Smooth muscle cell (in vitro differentiated cells): ENCODE data around the gene TMEM108. TPM values are rescaled to one million over a fixed set of nuclear protein-coding genes. Genes with fewer than 3 reads are reported as not detected.

Source experiments
- DNase-seq: peaks from one replicate; lab custom pipeline; 2025; ENCODE audit not compliant: unreplicated experiment; lab: John Stamatoyannopoulos, UW
- H2AFZ ChIP-seq: fragments of 200-600 bp; sonication (generic); 2 replicates; pipeline ENCODE4 v1.6.0; 2016; ENCODE audit warnings: antibody characterized with exemption, low read depth, mild to moderate bottlenecking
- H3F3A ChIP-seq: fragments of 200-600 bp; sonication (generic); 2 replicates; pipeline ENCODE4 v1.6.0; 2017; ENCODE audit warnings: antibody characterized with exemption, low read depth
- H3K27ac ChIP-seq: fragments of 200-600 bp; sonication (generic); 2 replicates; pipeline ENCODE4 v1.5.1; 2016; ENCODE audit warnings: low read depth, mild to moderate bottlenecking
- H3K27me3 ChIP-seq: fragments of 200-600 bp; sonication (generic); 2 replicates; pipeline ENCODE4 v1.6.1; 2016; ENCODE audit warnings: low read depth, mild to moderate bottlenecking
- H3K36me3 ChIP-seq: fragments of 200-600 bp; sonication (generic); 2 replicates; pipeline ENCODE4 v1.5.1; 2016; ENCODE audit warnings: low read depth
- H3K4me1 ChIP-seq: fragments of 200-600 bp; sonication (generic); 2 replicates; pipeline ENCODE4 v1.5.1; 2016; ENCODE audit warnings: low read depth
- H3K4me2 ChIP-seq: fragments of 200-600 bp; sonication (generic); 2 replicates; pipeline ENCODE4 v1.6.0; 2016; ENCODE audit warnings: mild to moderate bottlenecking
- H3K4me3 ChIP-seq: fragments of 200-600 bp; sonication (generic); 2 replicates; pipeline ENCODE4 v1.5.1; 2016; ENCODE audit warnings: mild to moderate bottlenecking
- H3K79me2 ChIP-seq: fragments of 200-600 bp; sonication (generic); 2 replicates; pipeline ENCODE4 v1.6.0; 2016; ENCODE audit warnings: low read depth, mild to moderate bottlenecking
- H3K9ac ChIP-seq: fragments of 200-600 bp; sonication (generic); 2 replicates; pipeline ENCODE4 v1.6.0; 2016; ENCODE audit warnings: low read depth
- H3K9me3 ChIP-seq: fragments of 200-600 bp; sonication (generic); replicated peaks from 2 replicates; pipeline ENCODE4 v1.5.1; 2016; ENCODE audit warnings: low read depth
- H4K20me1 ChIP-seq: fragments of 200-600 bp; sonication (generic); 2 replicates; pipeline ENCODE4 v1.6.0; 2016; ENCODE audit warnings: low read depth
- CTCF ChIP-seq: fragments of 200-600 bp; sonication (generic); IDR thresholded peaks from 2 replicates; pipeline ENCODE4 v1.5.1; 2017; ENCODE audit warnings: borderline replicate concordance, mild to moderate bottlenecking, antibody characterized with exemption; ENCODE audit not compliant: insufficient read depth, poor library complexity, severe bottlenecking
- WGBS: methylation state at CpG from one replicate; pipeline ENCODE4 v1.1.7; 2016; ENCODE audit warnings: low lambda C conversion rate; 5-methylcytosine and 5-hydroxymethylcytosine counted together
- polyA plus RNA-seq: library from polyadenylated mRNA; unstranded; fragments of >200 nt; fragmentation: Nextera tagmentation; extraction: Ambion mirVana; gene quantifications from 2 replicates; pipeline ENCODE4 v1.2.1, GENCODE V29; 2016
- total RNA-seq: library from RNA; depleted of rRNA; stranded (reverse); fragments of >200 nt; gene quantifications from 2 replicates; pipeline ENCODE4 v1.2.3, GENCODE V29; 2014

TMEM108 gene
- total and polyA plus RNA-seq, 2 experiments from 2014 or later: 2.4 to 10.8 TPM

- 16% methylated on average over 2 of the region's 2 CpGs for WGBS
- Histone ChIP-seq H3K79me2 (no peaks in the 10 kb centered on the region), H2AFZ (no peak overlapping the region), H3K9me3 (no peaks in the 10 kb centered on the region), H3K4me1 (no peaks in the 10 kb centered on the region), H3K4me3 (no peak overlapping the region), H3K9ac (no peak overlapping the region), H3F3A (no peaks in the 10 kb centered on the region), H3K27me3 (no peaks in the 10 kb centered on the region), H4K20me1 (no peaks in the 10 kb centered on the region), H3K27ac (peak overlapping the region; percentile 22), H3K4me2 (peak overlapping the region; percentile 35), H3K36me3 (no peaks in the 10 kb centered on the region)
- TF ChIP-seq CTCF: no peak
- DNase-seq: no peak
Measured at GRCh38 chr3:133277813-133278212, 239.6 kb downstream of the TMEM108 start.

DNA sequence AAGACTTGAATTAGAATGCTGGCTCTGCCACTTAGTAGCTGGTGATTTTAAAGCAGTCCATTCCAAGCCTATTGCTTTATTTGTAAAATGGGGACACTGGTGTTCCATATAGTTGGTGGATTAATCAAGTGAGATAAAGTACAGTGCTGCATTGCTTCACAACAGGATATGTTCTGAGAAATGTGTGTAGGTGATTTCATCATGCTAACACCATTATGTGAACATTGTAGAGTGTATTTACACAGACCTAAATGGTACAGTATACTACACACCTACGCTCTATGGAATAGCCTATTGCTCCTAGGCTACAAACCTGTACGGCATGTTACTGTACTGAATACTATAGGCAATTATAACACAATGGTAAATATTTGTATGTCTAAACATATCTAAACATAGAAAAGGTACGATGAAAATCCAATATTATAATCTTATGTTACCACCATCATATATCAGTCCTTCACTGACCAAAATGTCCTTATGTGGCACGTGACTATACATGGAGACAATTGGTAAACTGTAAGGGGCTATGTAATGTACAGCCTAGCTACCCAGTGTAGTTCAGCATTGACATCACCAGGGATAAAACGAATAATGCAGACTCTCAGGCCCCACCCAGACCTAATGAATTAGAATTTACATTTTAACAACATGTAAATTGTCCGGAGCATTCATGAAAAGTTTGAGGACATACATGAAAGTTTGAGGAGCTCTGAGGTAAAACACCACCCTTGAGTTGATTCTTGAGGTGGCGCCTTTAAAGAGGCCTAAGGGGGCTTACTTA is 240.3 kb downstream of the TMEM108 start:
- peak overlapping the region; percentile 35 for H3K4me2 ChIP-seq
- no peak overlapping the region for H3K9ac ChIP-seq
- WGBS: 95% methylated on average over 7 of the region's 7 CpGs
- H3K4me3 ChIP-seq: no peak overlapping the region
- no peak for DNase-seq
- no peak for TF ChIP-seq CTCF
- H3F3A ChIP-seq: no peaks in the 10 kb centered on the region
- no peak overlapping the region for H2AFZ ChIP-seq
- H3K4me1 ChIP-seq: no peaks in the 10 kb centered on the region
- H3K27me3 ChIP-seq: no peaks in the 10 kb centered on the region
- H3K9me3 ChIP-seq: no peaks in the 10 kb centered on the region
- H3K79me2 ChIP-seq: no peaks in the 10 kb centered on the region
- no peaks in the 10 kb centered on the region for H3K36me3 ChIP-seq
- peak overlapping the region; percentile 22 for H3K27ac ChIP-seq
- no peaks in the 10 kb centered on the region for H4K20me1 ChIP-seq

GRCh38 chr3:133280586-133280985 is 242.4 kb downstream of the TMEM108 start:
- peaks cover 4% of the 10 kb centered on the region for H3K4me1 ChIP-seq
- no peaks in the 10 kb centered on the region for H3F3A ChIP-seq
- H4K20me1 ChIP-seq: no peaks in the 10 kb centered on the region
- no peak overlapping the region for H3K27ac ChIP-seq
- H2AFZ ChIP-seq: no peak overlapping the region
- H3K79me2 ChIP-seq: no peaks in the 10 kb centered on the region
- no peak overlapping the region for H3K4me2 ChIP-seq
- H3K9me3 ChIP-seq: no peaks in the 10 kb centered on the region
- H3K27me3 ChIP-seq: no peaks in the 10 kb centered on the region
- H3K4me3 ChIP-seq: no peak overlapping the region
- DNase-seq: no peak
- WGBS: 82% methylated on average over 1 of the region's 1 CpG
- no peak overlapping the region for H3K9ac ChIP-seq
- no peak for TF ChIP-seq CTCF
- H3K36me3 ChIP-seq: no peaks in the 10 kb centered on the region

GRCh38 chr3:133282236-133282635 is 244.0 kb downstream of the TMEM108 start:
- WGBS: 49% methylated on average over 4 of the region's 4 CpGs
- H3K27ac ChIP-seq: peak overlapping the region; percentile 73
- DNase-seq: no peak

More at GRCh38 chr3:133282236-133282635, 244.0 kb downstream of the TMEM108 start:
- H4K20me1 ChIP-seq: no peaks in the 10 kb centered on the region
- H3K4me2 ChIP-seq: peak overlapping the region; percentile 68
- TF ChIP-seq CTCF: no peak
- H3K4me3 ChIP-seq: no peak overlapping the region
- no peaks in the 10 kb centered on the region for H3K9me3 ChIP-seq
- H2AFZ ChIP-seq: peak overlapping the region; percentile 47
- no peaks in the 10 kb centered on the region for H3F3A ChIP-seq
- no peaks in the 10 kb centered on the region for H3K27me3 ChIP-seq
- H3K79me2 ChIP-seq: no peaks in the 10 kb centered on the region
- no peaks in the 10 kb centered on the region for H3K36me3 ChIP-seq
- peak overlapping the region; percentile 26 for H3K9ac ChIP-seq
- peaks cover 4% of the 10 kb centered on the region for H3K4me1 ChIP-seq
